ENCODE results near the gene ENTPD7. TPM values are rescaled to one million over a fixed set of nuclear protein-coding genes. Genes with fewer than 3 reads are reported as not detected.

ENTPD7 gene
- total RNA-seq, 1 donor from 2014 or later, result 16.5 TPM

- Mint-ChIP-seq H3K36me3 (ENCODE audit: low read depth, unreplicated experiment) (peaks cover 4% of the 10 kb centered on the region), H3K4me1 (ENCODE audit: unreplicated experiment) (no peaks in the 10 kb centered on the region), H3K4me3 (ENCODE audit: unreplicated experiment) (no peak overlapping the region), H3K9me3 (ENCODE audit: unreplicated experiment) (no peaks in the 10 kb centered on the region), H3K27ac (ENCODE audit: unreplicated experiment) (no peak overlapping the region), H3K27me3 (ENCODE audit: unreplicated experiment) (peaks cover 2% of the 10 kb centered on the region)
- TF ChIP-seq, protein P1, sequence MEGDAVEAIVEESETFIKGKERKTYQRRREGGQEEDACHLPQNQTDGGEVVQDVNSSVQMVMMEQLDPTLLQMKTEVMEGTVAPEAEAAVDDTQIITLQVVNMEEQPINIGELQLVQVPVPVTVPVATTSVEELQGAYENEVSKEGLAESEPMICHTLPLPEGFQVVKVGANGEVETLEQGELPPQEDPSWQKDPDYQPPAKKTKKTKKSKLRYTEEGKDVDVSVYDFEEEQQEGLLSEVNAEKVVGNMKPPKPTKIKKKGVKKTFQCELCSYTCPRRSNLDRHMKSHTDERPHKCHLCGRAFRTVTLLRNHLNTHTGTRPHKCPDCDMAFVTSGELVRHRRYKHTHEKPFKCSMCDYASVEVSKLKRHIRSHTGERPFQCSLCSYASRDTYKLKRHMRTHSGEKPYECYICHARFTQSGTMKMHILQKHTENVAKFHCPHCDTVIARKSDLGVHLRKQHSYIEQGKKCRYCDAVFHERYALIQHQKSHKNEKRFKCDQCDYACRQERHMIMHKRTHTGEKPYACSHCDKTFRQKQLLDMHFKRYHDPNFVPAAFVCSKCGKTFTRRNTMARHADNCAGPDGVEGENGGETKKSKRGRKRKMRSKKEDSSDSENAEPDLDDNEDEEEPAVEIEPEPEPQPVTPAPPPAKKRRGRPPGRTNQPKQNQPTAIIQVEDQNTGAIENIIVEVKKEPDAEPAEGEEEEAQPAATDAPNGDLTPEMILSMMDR (IDR thresholded peaks at IDR 0.05; ENCODE audit: unreplicated experiment), result no peak
- DNase-seq (ENCODE audit: low spot score), result no peak
These were observed 89.6 kb downstream of the ENTPD7 start for GRCh38 chr10:99748823-99749451.

GRCh38 chr10:99750641-99751040, 91.3 kb downstream of the ENTPD7 start:
- Mint-ChIP-seq H3K9me3 (ENCODE audit: unreplicated experiment) (no peaks in the 10 kb centered on the region), H3K4me3 (ENCODE audit: unreplicated experiment) (no peak overlapping the region), H3K36me3 (ENCODE audit: low read depth, unreplicated experiment) (no peaks in the 10 kb centered on the region), H3K4me1 (ENCODE audit: unreplicated experiment) (no peaks in the 10 kb centered on the region), H3K27me3 (ENCODE audit: unreplicated experiment) (no peaks in the 10 kb centered on the region), H3K27ac (ENCODE audit: unreplicated experiment) (no peak overlapping the region)
- TF ChIP-seq, protein P1 (IDR thresholded peaks at IDR 0.05; ENCODE audit: unreplicated experiment), result no peak
- no peak for DNase-seq (ENCODE audit: low spot score)

DNA sequence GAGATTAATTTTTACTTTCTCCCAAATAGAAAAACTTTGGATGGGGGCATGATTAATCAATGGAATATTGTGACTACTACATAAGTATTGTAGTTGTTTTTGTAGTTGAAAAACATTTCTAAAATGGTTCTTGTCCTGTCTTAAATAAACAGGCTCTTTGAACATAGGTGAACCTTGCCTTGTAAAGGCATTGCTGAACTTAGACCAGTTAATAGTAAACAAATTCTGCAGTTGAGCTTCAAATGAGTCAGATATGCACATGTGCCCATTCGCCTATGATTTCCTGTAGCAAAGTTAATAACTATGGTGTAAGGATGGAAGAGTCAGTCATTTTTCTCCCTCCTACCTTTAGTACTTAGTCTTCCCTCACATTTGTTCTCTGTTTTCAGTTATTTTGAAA, 95.4 kb downstream of the ENTPD7 start:
- DNase-seq (ENCODE audit: low spot score), result no peak
- Mint-ChIP-seq H3K27ac (ENCODE audit: unreplicated experiment) (no peak overlapping the region), H3K36me3 (ENCODE audit: low read depth, unreplicated experiment) (peaks cover 9% of the 10 kb centered on the region)

More for the DNA sequence above, 95.4 kb downstream of the ENTPD7 start:
- TF ChIP-seq, protein P1 (IDR thresholded peaks at IDR 0.05; ENCODE audit: unreplicated experiment), result no peak
- Mint-ChIP-seq H3K4me3 (ENCODE audit: unreplicated experiment) (no peak overlapping the region), H3K4me1 (ENCODE audit: unreplicated experiment) (no peaks in the 10 kb centered on the region), H3K9me3 (ENCODE audit: unreplicated experiment) (no peaks in the 10 kb centered on the region), H3K27me3 (ENCODE audit: unreplicated experiment) (no peaks in the 10 kb centered on the region)

Other genes with a start within 250 kb of the ENTPD7 start
- gene GOT1, start 228.9 kb upstream of the ENTPD7 start, total RNA-seq (ENCODE audit: unreplicated experiment), result 33.7 TPM
- 0.82 TPM for gene NKX2-3, start 126.6 kb upstream of the ENTPD7 start, total RNA-seq (ENCODE audit: unreplicated experiment)
- 34.5 TPM for gene SLC25A28, start 39.1 kb upstream of the ENTPD7 start, total RNA-seq (ENCODE audit: unreplicated experiment)
- 34.5 TPM for gene COX15, start 72.6 kb downstream of the ENTPD7 start, total RNA-seq (ENCODE audit: unreplicated experiment)
- 13.7 TPM for gene CUTC, start 72.7 kb downstream of the ENTPD7 start, total RNA-seq (ENCODE audit: unreplicated experiment)
- gene ABCC2, start 123.1 kb downstream of the ENTPD7 start, total RNA-seq (ENCODE audit: unreplicated experiment), result 1.9 TPM

All from endothelial cell (in vitro differentiated cells).